HEK293T (cell line): ENCODE results near the gene UBAC1.

Experiments used
- CTCF ChIA-PET: fragments of 350-600 bp; formaldehyde crosslinking; extraction: SDS; loops from one replicate; lab custom pipeline; 2021; ENCODE audit warnings: antibody characterized with exemption, inconsistent platforms; lab: Yijun Ruan, JAX
- POLR2A ChIA-PET: fragments of 350-600 bp; formaldehyde crosslinking; extraction: SDS; loops from one replicate; lab custom pipeline; 2020; ENCODE audit warnings: antibody characterized with exemption, inconsistent platforms; lab: Yijun Ruan, JAX
- DNase-seq: peaks from one replicate; pipeline ENCODE4 v3.0.0; 2012; ENCODE audit warnings: mixed read lengths; ENCODE audit errors: extremely low spot score
- ARNT ChIP-seq: fragments of 450-650 bp; IDR thresholded peaks from 2 replicates; pipeline ENCODE4 v1.6.1; 2017; ENCODE audit warnings: mild to moderate bottlenecking
- BHLHE40 ChIP-seq: fragments of 450-650 bp; IDR thresholded peaks from 2 replicates; pipeline ENCODE4 v1.6.1; 2016; ENCODE audit warnings: mild to moderate bottlenecking, moderate library complexity, borderline replicate concordance
- CTBP1 ChIP-seq: fragments of 450-650 bp; IDR thresholded peaks from 2 replicates; pipeline ENCODE4 v1.6.1; 2016; ENCODE audit warnings: borderline replicate concordance
- ELF4 ChIP-seq: fragments of 450-650 bp; IDR thresholded peaks from 2 replicates; pipeline ENCODE4 v1.6.1; 2017; ENCODE audit warnings: antibody characterized with exemption
- FOXA1 ChIP-seq: fragments of 450-650 bp; IDR thresholded peaks from 2 replicates; pipeline ENCODE4 v1.6.1; 2016; ENCODE audit warnings: mild to moderate bottlenecking
- FOXK2 ChIP-seq: fragments of 450-650 bp; IDR thresholded peaks from 2 replicates; pipeline ENCODE4 v1.6.1; 2016; ENCODE audit warnings: mild to moderate bottlenecking
- FOXM1 ChIP-seq: fragments of 450-650 bp; IDR thresholded peaks from 2 replicates; pipeline ENCODE4 v1.6.1; 2017; ENCODE audit warnings: mild to moderate bottlenecking, borderline replicate concordance
- HDGF ChIP-seq: fragments of 450-650 bp; IDR thresholded peaks from 2 replicates; pipeline ENCODE4 v1.6.1; 2017; ENCODE audit warnings: antibody characterized with exemption, borderline replicate concordance
- L3MBTL2 ChIP-seq: fragments of 450-650 bp; conservative IDR thresholded peaks from 2 replicates; pipeline ENCODE4 v1.6.1; 2016; ENCODE audit warnings: mild to moderate bottlenecking
- LEF1 ChIP-seq: fragments of 450-650 bp; IDR thresholded peaks from 2 replicates; pipeline ENCODE4 v1.6.1; 2017; ENCODE audit warnings: mild to moderate bottlenecking, borderline replicate concordance
- NFRKB ChIP-seq: fragments of 450-650 bp; IDR thresholded peaks from 2 replicates; pipeline ENCODE4 v1.6.1; 2016; ENCODE audit warnings: mild to moderate bottlenecking, moderate library complexity
- PKNOX1 ChIP-seq: fragments of 450-650 bp; IDR thresholded peaks from 2 replicates; pipeline ENCODE4 v1.6.1; 2016
- SP1 ChIP-seq: fragments of 450-650 bp; IDR thresholded peaks from 2 replicates; pipeline ENCODE4 v1.6.1; 2017
- SUZ12 ChIP-seq: fragments of 450-650 bp; IDR thresholded peaks from 2 replicates; pipeline ENCODE4 v1.6.1; 2016; ENCODE audit warnings: mild to moderate bottlenecking
- TARDBP ChIP-seq: fragments of 450-650 bp; IDR thresholded peaks from 2 replicates; pipeline ENCODE4 v1.6.1; 2016
- ZNF384 ChIP-seq: fragments of 450-650 bp; IDR thresholded peaks from 2 replicates; pipeline ENCODE4 v1.6.1; 2016

UBAC1 gene

GRCh38 chr9:135907431-135908092 lies 53.6 kb downstream of the UBAC1 start, which contains the start of gene CAMSAP1:
TSS of gene CAMSAP1 (minus strand) at chr9:135907546. CDS start at chr9:135907159, 387 bp downstream.
- ChIA-PET CTCF (no interaction called here), POLR2A (interaction anchor here (0.6 to 0.9 kb wide), 2 partner anchors 14 to 48 kb away, joined by 3 to 4 read pairs; no protein-coding TSS in a partner anchor)
- TF ChIP-seq ELF4 (no peak), PKNOX1 (no peak), FOXM1 (no peak), SP1 (no peak), BHLHE40 (no peak), NFRKB (no peak), ZNF384 (no peak), FOXA1 (no peak), L3MBTL2 (no peak), TARDBP (no peak)
- DNase-seq, result peak; percentile 96

- ChIA-PET POLR2A (interaction anchor here (0.6 to 0.9 kb wide), 2 partner anchors 15 to 48 kb away, joined by 3 to 4 read pairs; no protein-coding TSS in a partner anchor), CTCF (no interaction called here)
- DNase-seq, result peak; percentile 53
- TF ChIP-seq ZNF384 (no peak), FOXM1 (peak; percentile 55; the same call in 1 of the 2 replicates)
Measured at GRCh38 chr9:135907006-135907430, 54.2 kb downstream of the UBAC1 start.

- POLR2A ChIA-PET, result no interaction called here
- CTCF ChIA-PET, result no interaction called here
- TF ChIP-seq FOXA1, result no peak
- no peak for TF ChIP-seq L3MBTL2
- no peak for TF ChIP-seq SUZ12
- no peak for TF ChIP-seq BHLHE40
- TF ChIP-seq HDGF, result no peak
- TF ChIP-seq ZNF384, result no peak
- no peak for TF ChIP-seq FOXK2
- no peak for TF ChIP-seq ARNT
- TF ChIP-seq PKNOX1, result no peak
- no peak for TF ChIP-seq NFRKB
- TF ChIP-seq LEF1, result no peak
- TF ChIP-seq SP1, result no peak
- no peak for TF ChIP-seq ELF4
- TF ChIP-seq CTBP1, result no peak
- DNase-seq, result no peak
Measured at GRCh38 chr9:135906291-135907005, 54.7 kb downstream of the UBAC1 start.

- ChIA-PET POLR2A (interaction anchor here (0.9 kb wide), 1 partner anchor 55 kb away, joined by 3 read pairs; the partner anchor contains the start of gene UBAC1), CTCF (no interaction called here)
- TF ChIP-seq FOXK2, result no peak
- TF ChIP-seq HDGF, result no peak
- no peak for TF ChIP-seq FOXM1
- TF ChIP-seq BHLHE40, result no peak
- TF ChIP-seq CTBP1, result no peak
- TF ChIP-seq ZNF384, result no peak
- TF ChIP-seq ARNT, result no peak
- TF ChIP-seq ELF4, result no peak
- no peak for TF ChIP-seq SUZ12
- no peak for TF ChIP-seq L3MBTL2
- TF ChIP-seq PKNOX1, result no peak
- DNase-seq, result no peak
Measured at GRCh38 chr9:135905380-135906258, 55.6 kb downstream of the UBAC1 start.

GRCh38 chr9:135903786-135904520 lies 57.2 kb downstream of the UBAC1 start:
- CTCF ChIA-PET, result no interaction called here

More at GRCh38 chr9:135903786-135904520, 57.2 kb downstream of the UBAC1 start:
- TF ChIP-seq NFRKB (no peak), CTBP1 (no peak), SP1 (no peak)
- no peak for DNase-seq
- POLR2A ChIA-PET, result no interaction called here
